ENCODE measurements around the gene DDX54.

- TF ChIP-seq SP1 (IDR thresholded peaks at IDR 0.05), result no peak
- TF ChIP-seq BHLHE40 (IDR thresholded peaks at IDR 0.05; ENCODE audit: borderline replicate concordance), result no peak
- no peak for TF ChIP-seq SUZ12 (IDR thresholded peaks at IDR 0.05)
- TF ChIP-seq, protein P1, sequence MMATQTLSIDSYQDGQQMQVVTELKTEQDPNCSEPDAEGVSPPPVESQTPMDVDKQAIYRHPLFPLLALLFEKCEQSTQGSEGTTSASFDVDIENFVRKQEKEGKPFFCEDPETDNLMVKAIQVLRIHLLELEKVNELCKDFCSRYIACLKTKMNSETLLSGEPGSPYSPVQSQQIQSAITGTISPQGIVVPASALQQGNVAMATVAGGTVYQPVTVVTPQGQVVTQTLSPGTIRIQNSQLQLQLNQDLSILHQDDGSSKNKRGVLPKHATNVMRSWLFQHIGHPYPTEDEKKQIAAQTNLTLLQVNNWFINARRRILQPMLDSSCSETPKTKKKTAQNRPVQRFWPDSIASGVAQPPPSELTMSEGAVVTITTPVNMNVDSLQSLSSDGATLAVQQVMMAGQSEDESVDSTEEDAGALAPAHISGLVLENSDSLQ (IDR thresholded peaks at IDR 0.05), result no peak
- no peak for TF ChIP-seq FOXK2 (IDR thresholded peaks at IDR 0.05)
- no peak for TF ChIP-seq ARNT (IDR thresholded peaks at IDR 0.05)
- TF ChIP-seq CTBP1 (IDR thresholded peaks at IDR 0.05; ENCODE audit: borderline replicate concordance), result no peak
- no peak for TF ChIP-seq L3MBTL2 (conservative IDR thresholded peaks at IDR 0.05)
- no peak for TF ChIP-seq ELF4 (IDR thresholded peaks at IDR 0.05)
- no peak for TF ChIP-seq TARDBP (IDR thresholded peaks at IDR 0.05)
- TF ChIP-seq NFRKB (IDR thresholded peaks at IDR 0.05), result no peak
- TF ChIP-seq ZNF384 (IDR thresholded peaks at IDR 0.05), result no peak
Measured at GRCh38 chr12:113142173-113142885, 42.9 kb downstream of the DDX54 start.
